ENCODE results near the gene CCNG2. TPM values are rescaled to one million over a fixed set of nuclear protein-coding genes. Genes with fewer than 3 reads are reported as not detected.

The CCNG2 gene
- total RNA-seq, 4 donors from 2014 or later = 52.7 to 86.1 (median 69.9) TPM

GRCh38 chr4:77132652-77133312 lies 24.2 kb upstream of the CCNG2 start:
- TF ChIP-seq CTCF (IDR thresholded peaks at IDR 0.05; ENCODE audit: low read depth) = no peak

- TF ChIP-seq CTCF (IDR thresholded peaks at IDR 0.05; ENCODE audit: low read depth) = no peak
Observed at GRCh38 chr4:77141964-77142645, 14.9 kb upstream of the CCNG2 start.

- TF ChIP-seq CTCF (IDR thresholded peaks at IDR 0.05; ENCODE audit: low read depth) = no peak
Observed at GRCh38 chr4:77142646-77143028, 14.4 kb upstream of the CCNG2 start.

- no peak for TF ChIP-seq CTCF (IDR thresholded peaks at IDR 0.05; ENCODE audit: low read depth)
Observed at GRCh38 chr4:77143091-77143490, 13.9 kb upstream of the CCNG2 start.

- TF ChIP-seq CTCF (IDR thresholded peaks at IDR 0.05; ENCODE audit: low read depth) = no peak
Observed at GRCh38 chr4:77145842-77146185, 11.2 kb upstream of the CCNG2 start.

- TF ChIP-seq CTCF (IDR thresholded peaks at IDR 0.05; ENCODE audit: low read depth) = no peak
Observed at GRCh38 chr4:77146186-77147078, 10.6 kb upstream of the CCNG2 start.
